Gastrocnemius medialis (tissue), 4 donors: ENCODE measurements around the gene RAD54L2. TPM values are rescaled to one million over a fixed set of nuclear protein-coding genes. Genes with fewer than 3 reads are reported as not detected.

Experiments
- ATAC-seq, 2 donors: fragments of 150-250 bp; one replicate each; pipeline ENCODE4 v1.9.1; 2016
- DNase-seq, 2 donors: peaks; one replicate each; pipeline ENCODE4 v3.0.0-alpha.2; 2019
- H3K27ac ChIP-seq, 4 donors: fragments of 200-600 bp; sonication (generic); 1 replicate in 1 of 4; 2 replicates in 3 of 4; pipeline ENCODE4 v1.5.1; 2016 to 2018; ENCODE audit warnings: mild to moderate bottlenecking in 2 of 4, moderate library complexity in 1 of 4
- H3K27me3 ChIP-seq, 3 donors: fragments of 200-600 bp; sonication (generic) in 2 of 3; 1 replicate in 1 of 3; 2 replicates in 2 of 3; pipeline versions ENCODE4 v1.5.1 to v1.6.0; 2016 to 2019; ENCODE audit warnings: mild to moderate bottlenecking in 1 of 3, moderate library complexity in 1 of 3
- H3K36me3 ChIP-seq, 2 donors: fragments of 200-600 bp; sonication (generic) in 1 of 2; one replicate each; pipeline ENCODE4 v1.5.1; 2017 to 2018
- H3K4me1 ChIP-seq, 2 donors: fragments of 200-600 bp; sonication (generic) in 1 of 2; one replicate each; pipeline ENCODE4 v1.5.1; 2016 to 2017; ENCODE audit warnings: mild to moderate bottlenecking in 2 of 2
- H3K4me3 ChIP-seq, 4 donors: fragments of 200-600 bp; sonication (generic) in 3 of 4; 1 replicate in 1 of 4; 2 replicates in 3 of 4; pipeline ENCODE4 v1.5.1; 2016 to 2019; ENCODE audit warnings: mild to moderate bottlenecking in 2 of 4
- H3K9me3 ChIP-seq, 3 donors: fragments of 200-600 bp; sonication (generic) in 2 of 3; 1 replicate in 1 of 3; 2 replicates in 2 of 3; pipeline ENCODE4 v1.5.1; 2016 to 2019
- POLR2A ChIP-seq, 2 donors: fragments of 450-650 bp; IDR thresholded peaks; one replicate each; pipeline ENCODE4 v1.6.1; 2017; ENCODE audit warnings: antibody characterized with exemption in 2 of 2, mild to moderate bottlenecking in 2 of 2, moderate library complexity in 2 of 2
- in situ Hi-C, 4 donors: fragments of 200-750 bp; cut with MboI; loops; one replicate each; pipeline versions ENCODE4 v1.15.0 to v1.8.0; 2017; ENCODE audit warnings: low sequenced_read_pairs in 4 of 4
- intact Hi-C: fragments of 100-400 bp; cut with DNase I; formaldehyde crosslinking; loops from one replicate; pipeline ENCODE4 v1.15.1; 2023; ENCODE audit warnings: low total_unique reads
- total RNA-seq, 4 donors: library from RNA; depleted of rRNA; stranded (reverse); fragments of >200 nt; gene quantifications; one replicate each; pipeline versions ENCODE4 v1.1.0 to v1.2.3, GENCODE V29; 2016
- TF ChIP-seq, protein P1 (sequence below), 5 experiments: fragments of 450-650 bp in 3 of 5; fragments of 200-600 bp in 2 of 5; sonication (generic) in 2 of 5; IDR thresholded peaks in 4 of 5; conservative IDR thresholded peaks in 1 of 5; 1 replicate in 4 of 5; 2 replicates in 1 of 5; pipeline ENCODE4 v1.5.1; 2016 to 2019; ENCODE audit warnings: antibody characterized with exemption in 5 of 5, mild to moderate bottlenecking in 3 of 5, moderate library complexity in 3 of 5

The RAD54L2 gene
- total RNA-seq, 4 donors from 2014 or later: 8.8 to 11.2 (median 10.4) TPM

DNA sequence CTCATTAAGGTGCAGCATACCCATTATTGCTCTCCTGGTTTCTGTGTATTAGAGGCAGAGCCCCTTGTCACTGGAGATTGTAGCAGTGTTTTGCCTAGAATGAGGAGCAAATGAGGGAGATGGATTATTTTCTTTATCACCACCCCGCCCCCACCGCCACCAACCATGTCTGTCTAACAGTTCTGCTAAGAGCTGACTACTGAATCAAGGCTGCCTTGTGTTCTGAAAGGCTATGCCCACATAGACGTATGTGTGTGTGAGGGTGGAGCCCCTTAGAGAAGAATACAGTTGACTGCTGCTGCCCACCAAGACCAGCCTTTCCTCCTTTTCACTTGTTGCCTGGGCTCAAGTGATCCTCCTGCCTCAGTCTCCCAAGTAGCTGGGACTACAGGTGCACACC, 47.4 kb downstream of the RAD54L2 start:
- Histone ChIP-seq H3K27me3 (no peaks in the 10 kb centered on the region), H3K9me3 (no peaks in the 10 kb centered on the region), H3K4me1 (no peaks in the 10 kb centered on the region), H3K36me3 (peaks cover 0 to 9% of the 10 kb centered on the region in 2 donors), H3K27ac (no peak overlapping the region), H3K4me3 (no peak overlapping the region)
- ATAC-seq (no peak), DNase-seq (no peak)
- in situ Hi-C loops (no loop called here), intact Hi-C loops (no loop called here)
- TF ChIP-seq, protein P1, sequence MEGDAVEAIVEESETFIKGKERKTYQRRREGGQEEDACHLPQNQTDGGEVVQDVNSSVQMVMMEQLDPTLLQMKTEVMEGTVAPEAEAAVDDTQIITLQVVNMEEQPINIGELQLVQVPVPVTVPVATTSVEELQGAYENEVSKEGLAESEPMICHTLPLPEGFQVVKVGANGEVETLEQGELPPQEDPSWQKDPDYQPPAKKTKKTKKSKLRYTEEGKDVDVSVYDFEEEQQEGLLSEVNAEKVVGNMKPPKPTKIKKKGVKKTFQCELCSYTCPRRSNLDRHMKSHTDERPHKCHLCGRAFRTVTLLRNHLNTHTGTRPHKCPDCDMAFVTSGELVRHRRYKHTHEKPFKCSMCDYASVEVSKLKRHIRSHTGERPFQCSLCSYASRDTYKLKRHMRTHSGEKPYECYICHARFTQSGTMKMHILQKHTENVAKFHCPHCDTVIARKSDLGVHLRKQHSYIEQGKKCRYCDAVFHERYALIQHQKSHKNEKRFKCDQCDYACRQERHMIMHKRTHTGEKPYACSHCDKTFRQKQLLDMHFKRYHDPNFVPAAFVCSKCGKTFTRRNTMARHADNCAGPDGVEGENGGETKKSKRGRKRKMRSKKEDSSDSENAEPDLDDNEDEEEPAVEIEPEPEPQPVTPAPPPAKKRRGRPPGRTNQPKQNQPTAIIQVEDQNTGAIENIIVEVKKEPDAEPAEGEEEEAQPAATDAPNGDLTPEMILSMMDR (IDR thresholded peaks at IDR 0.05 in 4 of 5, conservative IDR thresholded peaks at IDR 0.05 in 1 of 5): no peak
- TF ChIP-seq POLR2A (IDR thresholded peaks at IDR 0.05): no peak

Other genes starting within 250 kb of the RAD54L2 start
- 10 to 100 TPM in 3 of 4 donors, 1 to 10 TPM in 1; 4.4 to 19.7 (median 11.5) TPM for gene MANF, start 153.4 kb upstream of the RAD54L2 start, total RNA-seq
- gene RBM15B, start 147.4 kb upstream of the RAD54L2 start, total RNA-seq: 10 to 100 TPM in 1 of 4 donors, 1 to 10 TPM in 3; 4.9 to 13.7 (median 8.9) TPM
- 10 to 100 TPM; 23.0 to 28.9 (median 26.7) TPM for gene DCAF1, start 38.7 kb upstream of the RAD54L2 start, total RNA-seq
- gene TEX264, start 132.5 kb downstream of the RAD54L2 start, total RNA-seq: 10 to 100 TPM; 43.9 to 83.5 (median 54.3) TPM
- under 1 TPM in 2 of 4 donors, not detected in 2; 0.18 to 0.20 TPM for gene GRM2, start 168.3 kb downstream of the RAD54L2 start, total RNA-seq
- gene IQCF6, start 240.5 kb downstream of the RAD54L2 start, total RNA-seq: not detected